ENCODE data around the gene CNGB1. TPM values are rescaled to one million over a fixed set of nuclear protein-coding genes. Genes with fewer than 3 reads are reported as not detected.

Gene CNGB1
- total RNA-seq, 3 donors from 2014 or later (not counting 1 experiment from before 2014, with no cell fraction given): not detected

DNA sequence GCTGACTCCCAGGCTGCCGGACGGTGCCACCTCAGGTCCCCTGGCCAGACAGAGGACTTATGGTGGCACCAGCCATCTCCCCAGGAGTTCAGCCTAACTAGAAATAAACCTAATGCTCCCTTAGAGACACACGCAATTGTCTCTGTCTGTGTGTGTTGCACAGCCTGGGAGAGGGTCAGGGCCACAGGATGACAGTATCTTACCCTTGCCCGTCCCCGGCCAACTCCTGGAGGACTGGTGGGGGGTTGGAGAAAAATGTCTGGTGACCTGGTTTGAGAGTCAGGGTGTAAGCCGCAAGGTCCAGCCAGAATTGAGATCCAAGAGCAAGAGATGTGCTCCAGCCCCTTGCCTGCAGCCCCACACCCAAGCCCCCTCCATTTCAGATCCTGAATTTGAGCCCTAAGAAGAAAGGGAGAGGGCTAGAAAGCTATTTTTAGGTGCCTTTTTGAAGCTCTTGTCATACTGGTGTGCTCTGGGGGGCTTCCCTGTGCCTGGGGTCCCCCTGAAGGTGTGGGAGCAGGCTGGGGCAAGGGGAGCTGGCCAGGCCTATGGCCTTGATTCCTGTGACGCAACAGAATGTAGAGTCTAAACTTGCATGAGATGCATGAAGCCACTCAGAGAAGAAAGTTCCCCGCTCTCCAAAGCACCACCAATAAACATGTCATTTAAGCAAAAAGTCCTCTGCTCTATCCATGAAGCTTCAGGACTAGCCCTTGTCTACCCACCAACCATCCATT, 16.7 kb upstream of the CNGB1 start:
- H3K4me1 ChIP-seq (ENCODE audit: control insufficient read depth, insufficient read depth, low read length): peaks cover 21% of the 10 kb centered on the region
- H3K4me3 ChIP-seq (ENCODE audit: low read length): no peak overlapping the region
- no peak overlapping the region for H3K27ac Mint-ChIP-seq
- DNase-seq (no peak), ATAC-seq (no peak)
- no peak overlapping the region for H3K27ac ChIP-seq (ENCODE audit: low read length)
- over 99% methylated on average over 8 of the region's 8 CpGs for WGBS (ENCODE audit: insufficient coverage)
- H3K36me3 ChIP-seq (ENCODE audit: control insufficient read depth, insufficient read depth, low read length): no peaks in the 10 kb centered on the region
- no peaks in the 10 kb centered on the region for H3K27me3 ChIP-seq (ENCODE audit: control insufficient read depth, insufficient read depth, low read length)
- peaks cover 0 to 23% of the 10 kb centered on the region in 2 donors for H3K4me1 Mint-ChIP-seq
- no peak overlapping the region for H3K4me3 Mint-ChIP-seq
- no peaks in the 10 kb centered on the region for H3K27me3 Mint-ChIP-seq (ENCODE audit: low read depth in 2 of 2)
- intact Hi-C loops (cut with micrococcal nuclease): no loop called here
- no peaks in the 10 kb centered on the region for H3K9me3 ChIP-seq (ENCODE audit: control insufficient read depth, insufficient read depth, low read length)
- H3K9me3 Mint-ChIP-seq: no peaks in the 10 kb centered on the region
- TF ChIP-seq, protein P1, sequence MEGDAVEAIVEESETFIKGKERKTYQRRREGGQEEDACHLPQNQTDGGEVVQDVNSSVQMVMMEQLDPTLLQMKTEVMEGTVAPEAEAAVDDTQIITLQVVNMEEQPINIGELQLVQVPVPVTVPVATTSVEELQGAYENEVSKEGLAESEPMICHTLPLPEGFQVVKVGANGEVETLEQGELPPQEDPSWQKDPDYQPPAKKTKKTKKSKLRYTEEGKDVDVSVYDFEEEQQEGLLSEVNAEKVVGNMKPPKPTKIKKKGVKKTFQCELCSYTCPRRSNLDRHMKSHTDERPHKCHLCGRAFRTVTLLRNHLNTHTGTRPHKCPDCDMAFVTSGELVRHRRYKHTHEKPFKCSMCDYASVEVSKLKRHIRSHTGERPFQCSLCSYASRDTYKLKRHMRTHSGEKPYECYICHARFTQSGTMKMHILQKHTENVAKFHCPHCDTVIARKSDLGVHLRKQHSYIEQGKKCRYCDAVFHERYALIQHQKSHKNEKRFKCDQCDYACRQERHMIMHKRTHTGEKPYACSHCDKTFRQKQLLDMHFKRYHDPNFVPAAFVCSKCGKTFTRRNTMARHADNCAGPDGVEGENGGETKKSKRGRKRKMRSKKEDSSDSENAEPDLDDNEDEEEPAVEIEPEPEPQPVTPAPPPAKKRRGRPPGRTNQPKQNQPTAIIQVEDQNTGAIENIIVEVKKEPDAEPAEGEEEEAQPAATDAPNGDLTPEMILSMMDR (IDR thresholded peaks at IDR 0.05): no peak
- no peaks in the 10 kb centered on the region for H3K36me3 Mint-ChIP-seq

DNA sequence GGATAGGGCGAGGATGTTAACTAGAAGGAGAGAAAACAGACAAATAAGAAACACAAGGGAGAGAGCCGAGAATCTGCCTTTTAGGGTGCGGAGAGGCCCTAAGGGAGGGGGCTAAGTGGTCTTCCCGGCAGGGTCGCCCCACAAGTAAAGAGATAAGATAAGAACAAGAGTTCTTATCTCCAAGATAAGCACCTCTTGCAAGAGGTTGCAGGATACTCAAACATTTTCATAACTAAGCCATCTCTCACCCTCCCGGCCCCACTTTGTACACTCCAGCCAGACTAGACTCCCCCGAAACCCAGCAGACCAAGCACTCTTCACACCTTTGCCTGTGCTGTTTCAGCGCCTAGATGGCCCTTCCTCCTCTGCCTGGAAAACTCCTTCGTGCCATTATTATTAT, 15.3 kb upstream of the CNGB1 start:
- no peak overlapping the region for H3K27ac Mint-ChIP-seq
- DNase-seq (no peak), ATAC-seq (no peak)
- Histone ChIP-seq H3K27ac (ENCODE audit: low read length) (no peak overlapping the region), H3K4me3 (ENCODE audit: low read length) (no peak overlapping the region), H3K9me3 (ENCODE audit: control insufficient read depth, insufficient read depth, low read length) (no peaks in the 10 kb centered on the region), H3K36me3 (ENCODE audit: control insufficient read depth, insufficient read depth, low read length) (no peaks in the 10 kb centered on the region), H3K4me1 (ENCODE audit: control insufficient read depth, insufficient read depth, low read length) (peaks cover 21% of the 10 kb centered on the region), H3K27me3 (ENCODE audit: control insufficient read depth, insufficient read depth, low read length) (no peaks in the 10 kb centered on the region)
- peak overlapping the region; percentile 11 for H3K4me3 Mint-ChIP-seq
- intact Hi-C loops (cut with micrococcal nuclease): no loop called here
- no peaks in the 10 kb centered on the region for H3K27me3 Mint-ChIP-seq (ENCODE audit: low read depth in 2 of 2)
- peaks cover 0 to 18% of the 10 kb centered on the region in 2 donors for H3K4me1 Mint-ChIP-seq
- H3K36me3 Mint-ChIP-seq: no peaks in the 10 kb centered on the region
- WGBS (ENCODE audit: insufficient coverage): 85% methylated on average over 5 of the region's 9 CpGs
- no peaks in the 10 kb centered on the region for H3K9me3 Mint-ChIP-seq
- TF ChIP-seq, protein P1 (IDR thresholded peaks at IDR 0.05): no peak

- no peaks in the 10 kb centered on the region for H3K9me3 ChIP-seq (ENCODE audit: control insufficient read depth, insufficient read depth, low read length)
- intact Hi-C loops (cut with micrococcal nuclease): no loop called here
- H3K9me3 Mint-ChIP-seq: no peaks in the 10 kb centered on the region
- H3K36me3 Mint-ChIP-seq: no peaks in the 10 kb centered on the region
- peak; percentile 44 to 64 (median 49) for ATAC-seq
- peak overlapping the region; percentile 93 for H3K4me3 Mint-ChIP-seq
- peak overlapping the region in 1 of 2 donors; percentile 81 for H3K27ac Mint-ChIP-seq
- no peak overlapping the region for H3K27ac ChIP-seq (ENCODE audit: low read length)
- no peaks in the 10 kb centered on the region for H3K36me3 ChIP-seq (ENCODE audit: control insufficient read depth, insufficient read depth, low read length)
- 32% methylated on average over 60 of the region's 62 CpGs for WGBS (ENCODE audit: insufficient coverage)
- peaks cover 21% of the 10 kb centered on the region for H3K4me1 ChIP-seq (ENCODE audit: control insufficient read depth, insufficient read depth, low read length)
- peak overlapping the region; percentile 34 for H3K4me3 ChIP-seq (ENCODE audit: low read length)
- H3K27me3 Mint-ChIP-seq (ENCODE audit: low read depth in 2 of 2): no peaks in the 10 kb centered on the region
- peaks cover 0 to 13% of the 10 kb centered on the region in 2 donors for H3K4me1 Mint-ChIP-seq
- H3K27me3 ChIP-seq (ENCODE audit: control insufficient read depth, insufficient read depth, low read length): no peaks in the 10 kb centered on the region
- TF ChIP-seq, protein P1 (IDR thresholded peaks at IDR 0.05): no peak
- no peak for DNase-seq
Observed at GRCh38 chr16:57985204-57986181, 14.6 kb upstream of the CNGB1 start.

All from natural killer cell (primary cell).